Astrocyte of the spinal cord (primary cell): ENCODE results near the gene ASB4.

ENCODE experiments used
- DNase-seq: peaks from one replicate; pipeline ENCODE4 v3.0.0; 2011; ENCODE audit warnings: low read depth, low spot score
- H3K4me3 ChIP-seq: 2 replicates; pipeline ENCODE4 v1.5.1; 2011; ENCODE audit warnings: low read depth, mild to moderate bottlenecking, low read length, moderate library complexity
- in situ Hi-C: cut with HindIII; loops from 2 replicates; pipeline ENCODE4 v1.10.0; 2017; ENCODE audit warnings: low sequenced_read_pairs
- TF ChIP-seq, protein P1 (sequence below): IDR thresholded peaks from 2 replicates; pipeline ENCODE4 v1.5.1; 2012; ENCODE audit warnings: low read depth, mild to moderate bottlenecking, low read length, inconsistent platforms

ASB4 gene

DNA sequence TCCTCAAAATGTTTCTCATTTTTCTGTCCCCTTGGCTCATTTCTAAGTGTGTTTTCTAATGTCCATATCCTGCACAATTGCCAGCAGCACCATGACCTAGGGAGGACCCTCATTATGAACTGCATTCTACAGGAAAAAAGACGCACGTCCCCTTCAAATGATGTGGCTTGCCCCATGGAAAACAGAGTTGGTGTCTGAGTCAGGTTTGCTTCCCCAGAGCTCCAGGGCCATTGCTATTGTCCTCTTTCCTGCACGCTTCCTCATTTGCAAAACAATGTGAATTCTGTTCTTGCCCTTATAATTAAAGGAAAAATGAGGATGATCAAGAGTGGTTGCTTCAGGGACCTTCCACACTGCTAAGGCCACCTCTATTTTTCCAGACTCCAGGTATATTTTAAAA, 14.7 kb upstream of the ASB4 start:
- in situ Hi-C loops: no loop called here
- no peak for DNase-seq
- TF ChIP-seq, protein P1, sequence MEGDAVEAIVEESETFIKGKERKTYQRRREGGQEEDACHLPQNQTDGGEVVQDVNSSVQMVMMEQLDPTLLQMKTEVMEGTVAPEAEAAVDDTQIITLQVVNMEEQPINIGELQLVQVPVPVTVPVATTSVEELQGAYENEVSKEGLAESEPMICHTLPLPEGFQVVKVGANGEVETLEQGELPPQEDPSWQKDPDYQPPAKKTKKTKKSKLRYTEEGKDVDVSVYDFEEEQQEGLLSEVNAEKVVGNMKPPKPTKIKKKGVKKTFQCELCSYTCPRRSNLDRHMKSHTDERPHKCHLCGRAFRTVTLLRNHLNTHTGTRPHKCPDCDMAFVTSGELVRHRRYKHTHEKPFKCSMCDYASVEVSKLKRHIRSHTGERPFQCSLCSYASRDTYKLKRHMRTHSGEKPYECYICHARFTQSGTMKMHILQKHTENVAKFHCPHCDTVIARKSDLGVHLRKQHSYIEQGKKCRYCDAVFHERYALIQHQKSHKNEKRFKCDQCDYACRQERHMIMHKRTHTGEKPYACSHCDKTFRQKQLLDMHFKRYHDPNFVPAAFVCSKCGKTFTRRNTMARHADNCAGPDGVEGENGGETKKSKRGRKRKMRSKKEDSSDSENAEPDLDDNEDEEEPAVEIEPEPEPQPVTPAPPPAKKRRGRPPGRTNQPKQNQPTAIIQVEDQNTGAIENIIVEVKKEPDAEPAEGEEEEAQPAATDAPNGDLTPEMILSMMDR: no peak
- H3K4me3 ChIP-seq: no peak overlapping the region

DNA sequence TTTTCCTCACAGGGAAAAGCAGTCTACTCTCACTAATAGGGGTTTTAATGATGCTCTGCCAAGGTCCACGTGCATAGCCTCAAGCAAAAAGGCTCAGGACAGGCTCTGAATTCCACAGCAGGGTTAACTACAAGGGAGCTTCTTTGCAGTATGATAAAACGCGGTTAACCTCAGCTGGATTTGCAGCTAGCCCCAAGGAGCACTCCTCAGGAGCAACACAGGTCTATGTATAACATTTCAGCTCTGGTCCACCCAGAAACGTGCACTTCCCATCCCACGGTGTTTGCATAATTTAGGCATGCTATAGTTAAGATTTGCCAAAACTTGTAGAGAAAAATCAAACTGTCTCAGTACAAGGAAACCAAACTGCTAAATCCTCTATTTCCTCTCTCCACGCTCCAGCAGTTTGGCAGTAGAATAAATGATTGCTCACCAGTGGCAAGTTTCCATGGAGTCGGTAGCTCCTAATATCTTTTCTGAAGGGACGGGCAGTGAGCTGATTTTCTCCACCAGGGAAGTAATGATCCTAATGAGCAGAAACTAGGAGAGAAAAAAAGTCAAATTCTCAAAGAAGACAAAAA, 13.1 kb upstream of the ASB4 start:
- no peak overlapping the region for H3K4me3 ChIP-seq
- in situ Hi-C loops: no loop called here
- peak; percentile 45 for DNase-seq
- TF ChIP-seq, protein P1: no peak

DNA sequence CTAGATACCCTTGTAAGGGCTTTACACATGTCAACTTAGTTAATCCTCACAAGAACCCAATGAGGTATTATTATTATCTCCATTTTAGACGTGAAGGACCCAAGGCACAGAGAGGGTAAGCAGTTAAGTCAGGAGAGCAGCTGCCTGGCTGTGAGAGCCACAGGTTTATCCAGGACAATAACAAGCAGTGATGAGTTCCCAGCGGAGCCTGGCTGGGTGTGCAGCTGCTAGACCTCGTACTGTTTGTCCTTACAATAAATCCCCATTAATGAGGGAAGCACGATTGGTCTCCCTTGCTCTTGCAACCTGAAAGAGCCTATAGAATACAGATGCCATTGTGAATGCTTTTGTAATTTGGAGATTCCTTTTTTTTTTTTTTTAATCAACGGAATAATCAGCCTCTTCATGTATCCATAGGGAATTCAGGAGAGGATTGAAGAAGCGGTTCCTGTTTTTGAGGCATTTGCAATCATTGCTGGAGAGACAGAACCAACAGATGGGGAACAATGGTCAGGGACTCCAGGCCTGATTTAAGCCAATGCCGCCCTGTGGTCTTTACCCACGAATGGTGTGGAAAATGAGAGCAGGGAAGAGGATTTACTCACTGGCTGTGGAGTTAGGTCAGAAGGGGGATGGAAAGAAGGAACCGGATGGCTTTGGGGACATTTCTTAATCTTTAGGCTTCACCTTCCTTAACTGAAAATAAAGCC, 12.3 kb upstream of the ASB4 start:
- TF ChIP-seq, protein P1: no peak
- no peak for DNase-seq
- in situ Hi-C loops: no loop called here
- H3K4me3 ChIP-seq: no peak overlapping the region

DNA sequence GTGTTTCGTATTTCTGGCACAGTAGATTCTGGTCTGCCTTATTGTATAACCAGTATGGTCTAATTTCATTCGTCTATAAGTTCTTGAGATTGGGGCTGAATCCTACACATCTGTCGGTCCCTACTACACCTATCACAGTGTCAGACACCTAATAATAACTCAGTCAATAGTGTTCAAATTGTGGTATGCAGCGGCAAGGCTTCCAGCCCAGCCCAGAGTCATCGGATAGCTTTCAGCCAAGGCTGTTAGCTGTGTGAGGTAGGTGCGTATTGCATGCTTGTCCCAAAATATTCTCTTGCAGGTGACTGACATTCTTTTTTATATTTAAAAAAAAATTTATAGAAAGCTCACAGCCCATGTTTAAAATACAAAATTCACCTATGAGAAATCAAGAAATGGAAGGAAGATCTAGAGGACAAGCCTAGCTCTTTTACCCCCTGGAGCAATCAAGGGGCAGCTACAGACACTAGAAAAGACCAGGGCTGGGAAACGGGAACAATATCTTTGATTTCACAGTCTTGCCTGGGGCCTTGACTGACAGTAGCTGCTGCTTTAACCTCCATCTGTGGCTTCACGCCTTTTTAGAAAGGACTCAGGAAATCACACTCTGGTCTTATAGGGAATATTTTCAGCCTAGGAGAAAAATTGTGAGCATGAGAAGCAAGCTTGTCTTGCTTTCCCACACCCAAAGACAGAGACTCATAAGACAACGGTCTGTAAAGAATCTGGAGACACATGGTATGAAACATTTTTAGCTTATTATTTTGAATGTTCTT, 9.5 kb upstream of the ASB4 start:
- in situ Hi-C loops: no loop called here
- TF ChIP-seq, protein P1: no peak
- no peak overlapping the region for H3K4me3 ChIP-seq
- peak; percentile 42 for DNase-seq

DNA sequence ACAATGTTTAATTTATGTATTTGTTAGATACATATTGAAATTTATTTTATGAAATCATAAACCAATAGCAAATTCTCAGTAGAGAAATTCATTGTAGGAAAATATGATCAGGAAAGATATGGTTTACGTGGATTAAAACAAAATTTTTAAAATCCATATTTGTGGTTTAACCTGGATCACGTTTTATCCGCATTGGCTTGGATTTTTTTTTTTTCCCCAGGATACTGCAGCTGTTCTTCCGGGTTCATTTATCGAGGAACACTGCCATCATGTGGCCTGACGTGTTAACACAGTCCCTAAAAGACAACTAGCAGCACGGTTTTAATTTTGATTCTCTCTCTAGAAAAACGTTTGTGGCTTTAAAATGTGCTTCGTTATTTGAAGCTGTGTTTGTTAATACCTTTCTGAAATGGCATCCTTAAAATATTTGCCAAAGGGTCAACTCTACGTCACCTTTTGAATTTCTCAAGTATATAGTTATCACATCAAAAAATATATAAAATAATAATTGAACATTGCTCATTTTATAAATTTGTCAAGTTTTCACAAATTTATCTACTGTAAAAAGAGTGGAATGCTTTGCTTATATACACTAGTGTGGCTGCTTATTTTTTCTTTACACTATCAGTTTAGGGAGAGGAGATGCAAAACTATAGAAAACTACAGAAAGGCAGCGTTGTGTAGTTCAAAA, 8.7 kb upstream of the ASB4 start:
- TF ChIP-seq, protein P1: peak; percentile 65
- peak; percentile 80 for DNase-seq
- in situ Hi-C loops: no loop called here
- no peak overlapping the region for H3K4me3 ChIP-seq

DNA sequence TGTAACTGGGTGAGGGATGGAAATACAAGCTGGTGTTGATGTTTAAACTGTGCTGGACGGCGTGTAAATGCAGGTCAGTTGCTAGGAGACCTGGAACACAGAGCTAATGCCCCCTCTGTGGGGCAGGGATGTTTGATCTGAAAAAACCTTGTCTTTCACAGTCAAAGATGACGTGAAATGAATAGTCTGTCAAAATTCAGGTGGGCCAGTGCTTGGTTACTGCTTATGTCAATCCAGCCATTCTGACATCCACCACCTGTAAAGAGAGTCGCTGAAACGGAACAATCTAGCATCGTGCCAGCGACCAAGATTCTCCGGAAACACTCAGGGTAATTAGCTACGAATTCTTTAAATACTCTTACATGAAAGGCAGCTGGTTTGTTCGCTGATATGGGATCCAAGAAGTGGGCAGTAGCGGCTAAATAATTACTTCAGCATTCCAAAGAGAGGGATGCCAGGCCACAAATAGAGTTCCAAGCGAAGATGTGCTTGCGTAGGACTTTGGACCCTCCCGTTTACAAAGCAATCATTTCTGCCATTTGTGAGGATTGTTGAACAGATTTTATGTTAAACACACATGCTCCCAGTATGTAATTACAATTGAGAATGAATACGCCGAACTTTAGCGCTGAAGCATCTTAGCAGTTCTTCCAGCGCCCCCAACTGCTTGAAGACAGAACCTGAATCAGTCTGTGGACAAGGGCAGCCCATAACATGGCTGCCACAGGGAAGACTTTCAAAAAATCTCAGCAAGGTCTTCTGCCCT, 7.3 kb upstream of the ASB4 start:
- TF ChIP-seq, protein P1: peak; percentile 55
- in situ Hi-C loops: no loop called here
- peak overlapping the region; percentile 23 for H3K4me3 ChIP-seq
- peak; percentile 61 for DNase-seq
